CD4-positive, alpha-beta T cell treated with Interferon alpha-2 for 1 hour (primary cell): ENCODE measurements around the gene HHATL.
A peak's percentile ranks its signal among the peaks of the same experiment; 100 is the strongest.

Source experiments
- DNase-seq, 2 donors: peaks; one replicate each; pipeline ENCODE4 v3.0.0-alpha.2; 2020 to 2022

Gene HHATL

DNA sequence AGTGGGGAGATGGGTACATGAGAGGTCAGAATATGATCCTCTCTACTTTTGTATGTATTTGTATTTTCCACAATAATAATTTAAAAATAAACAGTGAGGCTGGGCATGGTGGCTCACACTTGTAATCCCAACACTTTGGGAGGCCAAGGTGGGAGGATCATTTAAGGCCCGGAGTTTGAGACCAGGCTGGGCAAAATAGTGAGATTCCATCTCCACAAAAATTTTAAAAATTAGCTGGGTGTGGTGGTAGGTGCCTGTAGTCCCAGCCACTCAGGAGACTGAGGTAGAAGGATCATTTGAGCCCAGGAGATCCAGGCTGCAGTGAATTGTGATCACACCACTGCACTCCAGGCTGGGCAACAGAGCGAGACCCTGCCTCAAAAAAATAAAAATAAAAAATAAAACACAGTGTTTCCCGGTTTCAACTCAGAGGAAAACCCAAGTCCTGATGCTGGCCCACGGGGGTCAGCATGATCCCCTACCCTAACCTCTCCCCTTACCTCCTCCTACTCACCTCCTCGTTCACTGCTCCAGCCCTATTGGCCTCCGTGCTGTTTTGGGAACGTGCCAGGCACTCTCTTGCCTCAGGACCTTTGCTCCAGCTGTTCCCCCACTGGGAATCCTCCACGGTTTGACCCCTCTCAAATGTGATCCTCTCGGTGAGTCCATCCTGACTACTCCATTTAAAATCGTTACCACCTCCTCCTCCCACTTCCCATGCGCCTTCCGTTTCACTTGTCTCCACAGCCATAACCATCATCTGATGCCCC lies 20.1 kb downstream of the HHATL start:
- DNase-seq: no peak

DNA sequence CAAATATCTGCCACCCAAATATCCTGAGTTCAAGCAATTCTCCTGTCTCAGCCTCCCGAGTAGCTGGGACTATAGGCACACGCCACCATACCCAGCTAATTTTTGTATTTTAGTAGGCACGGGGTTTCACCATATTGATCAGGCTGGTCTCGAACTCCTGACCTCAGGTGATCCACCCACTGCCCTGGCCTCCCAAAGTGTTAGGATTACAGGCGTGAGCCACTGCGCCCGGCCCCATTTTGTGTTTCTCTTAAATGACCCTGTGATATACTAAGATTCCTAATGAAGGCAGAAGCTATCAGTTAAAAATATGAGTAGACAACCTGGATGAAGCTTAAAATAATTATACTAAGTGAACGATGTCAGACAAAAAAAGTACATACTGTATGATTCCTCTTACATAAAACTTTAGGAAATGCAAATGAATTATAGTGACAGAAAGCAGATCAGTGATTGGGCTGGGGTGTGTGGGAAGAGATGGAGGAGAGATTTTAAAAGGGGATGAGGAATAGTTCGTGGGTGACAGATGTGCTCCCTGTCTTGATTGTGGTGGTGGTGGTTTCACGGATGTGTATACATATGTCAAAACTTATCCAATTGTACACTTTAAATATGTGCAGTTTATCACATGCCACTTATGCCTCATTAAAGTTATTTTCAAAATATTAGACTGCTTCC lies 21.1 kb downstream of the HHATL start:
- DNase-seq: no peak

GRCh38 chr3:42680806-42681205 lies 21.8 kb downstream of the HHATL start:
- no peak for DNase-seq

GRCh38 chr3:42680271-42680670 lies 22.3 kb downstream of the HHATL start:
- DNase-seq: no peak

- DNase-seq: no peak
Measured at GRCh38 chr3:42678447-42678846, 24.2 kb downstream of the HHATL start.

GRCh38 chr3:42675909-42676308 lies 26.7 kb downstream of the HHATL start:
- no peak for DNase-seq

DNA sequence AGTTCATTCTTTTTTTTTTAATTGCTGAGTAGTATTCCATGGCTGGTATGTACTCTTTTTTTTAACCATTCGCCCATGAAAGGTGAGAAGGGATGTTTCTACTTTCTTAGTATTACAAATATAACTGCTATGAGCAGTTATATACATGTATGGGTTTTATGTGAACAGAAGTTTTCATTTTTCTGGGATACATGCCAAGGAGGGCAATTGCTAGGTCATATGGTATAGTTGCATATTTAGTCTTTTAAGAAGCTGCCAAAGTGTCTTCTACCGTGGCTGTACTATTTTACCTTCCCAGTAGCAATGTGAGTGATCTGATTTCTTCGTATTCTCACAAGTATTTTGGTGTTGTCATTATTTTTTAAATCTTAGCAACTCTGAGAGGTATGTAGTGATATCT lies 28.5 kb downstream of the HHATL start:
- no peak for DNase-seq

DNA sequence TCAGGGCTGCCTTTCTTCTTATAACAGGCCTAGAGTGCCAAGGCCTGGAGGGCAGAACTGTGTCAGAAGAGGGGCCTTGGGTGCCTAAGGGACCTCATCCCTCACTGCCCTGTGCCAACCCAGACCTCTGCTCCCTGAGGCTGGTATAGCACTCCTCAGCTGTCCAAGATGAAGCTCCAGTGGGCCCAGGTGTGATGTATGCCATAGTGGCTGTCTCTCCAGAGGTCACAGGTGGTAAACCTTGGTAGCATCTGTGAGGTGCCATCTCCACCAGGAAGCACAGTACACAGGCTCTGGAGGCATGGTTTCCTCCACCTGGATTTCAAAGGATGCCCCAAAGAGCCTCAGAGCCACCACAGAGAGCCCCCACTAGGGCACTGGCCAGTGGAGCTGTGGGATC lies 29.5 kb downstream of the HHATL start:
- DNase-seq: no peak

DNA sequence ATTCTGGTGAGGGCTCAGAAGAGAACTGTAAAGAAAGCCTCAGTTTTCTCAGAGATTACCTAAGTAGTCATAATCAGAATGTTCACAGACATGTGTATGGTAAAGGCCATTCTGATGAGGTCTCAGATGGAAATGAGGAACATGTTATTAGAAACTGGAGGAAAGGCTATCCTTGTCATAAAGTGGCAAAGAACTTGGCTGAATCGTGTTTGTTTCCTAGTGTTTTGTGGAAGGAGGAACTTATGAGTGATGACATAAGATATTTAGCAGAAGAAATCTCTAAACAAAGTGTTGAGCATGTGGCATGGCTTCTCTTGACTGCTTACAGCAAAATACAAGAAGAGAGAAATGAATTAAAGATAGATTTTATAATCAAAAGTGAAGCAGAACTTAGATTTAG lies 30.1 kb downstream of the HHATL start:
- no peak for DNase-seq

DNA sequence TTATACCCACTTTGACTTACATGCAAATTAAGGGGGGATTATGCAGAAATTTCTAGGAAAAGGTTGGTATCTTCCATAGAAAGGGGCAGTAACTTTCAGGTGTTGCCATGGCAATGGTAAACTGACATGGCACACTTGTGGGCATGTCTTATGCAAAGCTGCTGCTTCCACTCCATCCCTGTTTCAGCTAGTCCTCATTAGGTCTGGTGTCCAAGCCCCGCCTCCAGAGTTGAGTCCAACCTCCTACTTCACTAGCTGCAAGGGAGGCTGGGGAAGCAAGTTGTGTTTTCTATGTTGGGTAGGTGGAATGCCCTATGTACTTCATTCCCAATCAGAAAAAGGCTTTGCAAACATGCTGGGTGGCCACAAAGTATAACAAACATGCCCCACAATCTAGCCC lies 31.9 kb downstream of the HHATL start:
- DNase-seq: no peak

DNA sequence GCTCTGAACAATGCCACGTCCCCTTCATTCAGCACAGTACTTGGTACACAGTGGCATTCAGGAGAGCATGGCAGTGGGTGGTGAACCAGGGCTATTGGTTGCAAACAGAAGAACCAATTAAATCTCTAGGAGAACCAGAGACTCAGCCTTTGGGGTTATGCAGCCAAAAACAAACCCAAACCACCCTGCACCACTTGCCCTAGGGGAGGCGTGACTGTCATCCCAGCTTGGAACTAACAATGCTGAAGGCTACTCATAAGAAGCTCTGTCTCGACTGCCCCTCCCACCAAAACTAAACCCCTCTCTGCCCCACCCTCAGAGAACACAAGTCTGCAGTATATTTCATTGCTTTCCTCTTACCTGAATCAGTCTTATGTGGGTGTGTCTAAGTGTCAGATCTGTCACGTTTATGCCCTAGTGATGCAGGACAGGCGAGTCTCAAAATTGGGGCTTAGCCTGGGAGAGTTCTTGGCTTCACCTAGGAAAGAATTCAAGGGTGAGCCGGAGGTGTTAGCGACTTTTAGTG lies 32.5 kb downstream of the HHATL start:
- DNase-seq: no peak

DNA sequence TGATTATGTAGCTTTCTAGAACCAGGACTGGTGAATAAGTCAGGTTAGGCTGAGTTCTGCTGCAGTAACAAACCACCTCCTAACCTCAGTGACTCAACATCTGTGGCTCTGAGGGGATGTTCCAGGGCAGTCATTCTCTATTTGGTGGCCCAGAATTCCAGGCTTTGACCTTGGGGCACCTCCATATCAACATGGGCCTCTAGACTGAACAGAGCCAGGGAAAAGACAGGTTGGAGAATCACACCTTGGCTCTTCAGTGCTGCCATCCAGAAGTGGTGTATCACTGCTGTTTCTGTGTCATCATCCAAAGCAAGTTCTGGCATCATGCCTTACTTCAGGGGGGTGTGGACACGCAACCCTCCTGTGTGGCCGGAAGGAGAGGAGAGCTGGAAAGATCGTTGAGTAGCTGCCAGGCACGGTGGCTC lies 33.8 kb downstream of the HHATL start:
- no peak for DNase-seq

- no peak for DNase-seq
Measured at GRCh38 chr3:42668413-42668760, 34.2 kb downstream of the HHATL start.

DNA sequence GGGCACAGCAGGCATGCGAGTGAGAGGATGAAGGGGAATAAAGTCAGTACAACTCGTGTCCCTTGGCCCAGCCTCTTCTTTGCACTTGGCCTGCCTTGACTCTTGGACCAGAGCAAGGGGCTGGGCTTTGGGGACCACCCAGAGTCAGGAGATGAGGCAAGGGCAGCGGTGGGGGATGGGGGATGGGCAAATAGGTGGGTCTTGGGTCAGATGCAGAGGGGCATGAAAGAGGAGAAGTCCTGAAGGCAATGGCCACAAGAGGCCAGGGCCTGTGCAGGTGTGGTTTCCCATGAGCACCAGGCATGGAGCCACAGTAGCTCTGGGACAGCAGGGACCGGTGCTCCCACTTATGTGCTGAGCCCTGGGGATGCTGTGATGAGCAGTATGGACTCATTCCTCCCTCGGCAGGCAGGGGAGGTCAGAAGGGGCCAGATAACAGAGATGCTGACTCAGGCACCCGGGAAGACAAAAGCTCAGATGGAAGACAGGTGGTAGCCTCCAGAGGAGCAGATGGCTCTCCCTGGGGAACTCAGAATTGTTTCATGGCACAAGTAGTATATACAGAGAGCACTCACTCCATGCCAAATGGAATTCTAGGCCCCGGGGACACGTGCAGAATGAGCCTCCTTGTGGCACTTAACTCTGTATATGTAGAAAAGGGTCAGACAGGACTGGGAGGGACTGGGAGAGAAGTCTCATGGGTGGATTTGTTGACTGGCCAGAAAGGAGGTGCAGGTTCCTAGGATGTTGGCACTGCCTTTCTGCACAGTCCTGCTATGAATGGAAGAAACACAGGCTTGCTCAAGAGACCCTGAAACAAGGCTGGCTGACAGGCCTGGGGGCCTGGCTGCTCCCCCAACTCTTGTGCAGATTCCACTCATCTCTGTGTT lies 34.8 kb downstream of the HHATL start:
- no peak for DNase-seq

- DNase-seq: no peak
Measured at GRCh38 chr3:42667096-42667522, 35.5 kb downstream of the HHATL start.

- no peak for DNase-seq
Measured at GRCh38 chr3:42666577-42666998, 36.0 kb downstream of the HHATL start.

DNA sequence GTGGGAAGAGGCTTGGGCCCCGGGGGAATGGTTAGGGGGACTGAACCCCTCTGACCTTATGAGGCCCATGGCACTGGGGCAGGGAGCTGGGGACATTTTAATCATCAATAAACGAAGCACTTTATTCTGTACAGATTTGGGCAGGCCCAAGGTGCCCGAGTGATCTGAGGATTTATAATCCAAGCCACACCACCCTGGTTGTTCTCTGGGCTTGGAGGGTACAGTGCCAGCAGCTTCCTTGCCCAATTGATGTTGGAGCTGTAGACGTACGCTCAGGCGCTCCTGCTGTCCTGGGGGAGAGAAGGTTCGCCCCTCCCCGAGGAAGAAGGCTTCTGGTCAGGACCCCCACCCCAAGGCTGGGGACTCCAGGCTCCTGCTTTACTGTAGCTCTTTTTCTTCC lies 36.6 kb downstream of the HHATL start:
- DNase-seq: no peak

DNA sequence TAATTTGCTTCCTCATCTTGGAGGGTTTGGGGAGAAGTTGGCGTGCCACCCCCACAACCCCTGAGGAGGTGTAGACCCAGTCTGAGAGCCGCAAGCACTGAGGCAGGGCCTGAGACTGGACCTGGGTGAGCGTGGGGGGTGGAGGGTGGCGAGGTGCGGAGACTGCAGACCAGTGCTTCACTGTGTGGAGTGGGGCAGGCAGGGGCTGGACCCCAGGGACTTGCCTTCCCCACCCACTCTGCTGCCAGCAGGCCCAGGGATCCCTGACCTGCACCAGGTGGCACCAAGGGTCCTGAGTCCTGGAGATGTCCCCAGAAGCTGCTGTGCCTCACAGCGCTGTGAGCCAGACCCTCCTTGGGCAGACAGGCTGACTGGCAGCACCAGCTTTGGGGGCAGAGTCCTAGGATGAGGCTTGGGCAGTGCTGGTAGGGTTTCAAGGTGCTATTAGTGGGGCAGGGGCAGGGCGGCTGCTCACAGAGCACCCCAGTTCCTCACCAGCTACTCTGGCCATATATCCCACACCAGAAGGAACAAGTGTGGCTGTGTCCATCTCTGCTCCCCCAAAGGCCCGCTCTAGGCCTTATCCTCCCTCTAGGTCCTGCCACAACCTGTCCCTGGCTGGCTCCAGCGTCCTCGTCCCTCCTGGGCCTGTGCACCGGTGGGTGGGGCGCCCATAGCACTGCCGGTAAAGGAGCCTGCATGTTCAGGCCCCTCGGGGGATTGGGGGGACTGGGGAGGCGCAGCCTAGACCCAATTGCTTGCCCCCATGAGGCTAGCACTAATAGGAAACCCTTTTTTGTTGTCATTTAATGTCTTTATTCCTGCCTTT lies 37.3 kb downstream of the HHATL start:
- no peak for DNase-seq

- no peak for DNase-seq
Measured at GRCh38 chr3:42664438-42664803, 38.2 kb downstream of the HHATL start.

DNA sequence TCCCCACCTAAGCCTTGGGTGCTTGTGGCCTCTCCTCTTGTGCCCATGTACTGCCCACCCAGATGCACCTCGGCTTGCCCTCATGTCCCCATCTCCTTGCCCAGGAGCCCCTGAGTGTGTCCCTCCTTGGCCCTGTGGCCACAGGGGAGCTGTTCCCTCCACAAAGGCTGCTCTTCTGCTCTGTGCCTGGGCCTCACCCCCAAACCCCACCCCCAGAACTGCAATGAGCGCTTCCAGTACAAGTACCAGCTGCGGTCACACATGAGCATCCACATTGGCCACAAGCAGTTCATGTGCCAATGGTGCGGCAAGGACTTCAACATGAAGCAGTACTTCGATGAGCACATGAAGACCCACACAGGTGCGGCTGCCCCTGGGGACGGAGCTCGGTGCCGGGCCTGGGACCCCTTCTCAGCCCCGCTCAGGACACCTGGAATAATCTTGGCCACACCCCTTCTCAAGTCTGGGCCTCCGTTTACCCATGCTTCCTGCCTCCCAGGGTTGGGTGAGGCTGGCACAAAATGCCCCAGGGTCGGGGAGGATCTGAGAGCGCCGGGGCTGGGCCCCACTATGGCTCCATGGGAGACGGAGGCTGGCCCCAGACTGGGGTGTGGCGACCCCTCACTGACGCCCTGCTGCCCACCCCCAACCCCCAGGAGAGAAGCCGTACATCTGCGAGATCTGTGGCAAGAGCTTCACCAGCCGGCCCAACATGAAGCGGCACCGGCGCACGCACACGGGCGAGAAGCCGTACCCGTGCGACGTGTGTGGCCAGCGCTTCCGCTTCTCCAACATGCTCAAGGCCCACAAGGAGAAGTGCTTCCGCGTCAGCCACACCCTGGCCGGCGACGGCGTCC lies 38.8 kb downstream of the HHATL start:
- peak in 1 of 2 donors; percentile 34 for DNase-seq

DNA sequence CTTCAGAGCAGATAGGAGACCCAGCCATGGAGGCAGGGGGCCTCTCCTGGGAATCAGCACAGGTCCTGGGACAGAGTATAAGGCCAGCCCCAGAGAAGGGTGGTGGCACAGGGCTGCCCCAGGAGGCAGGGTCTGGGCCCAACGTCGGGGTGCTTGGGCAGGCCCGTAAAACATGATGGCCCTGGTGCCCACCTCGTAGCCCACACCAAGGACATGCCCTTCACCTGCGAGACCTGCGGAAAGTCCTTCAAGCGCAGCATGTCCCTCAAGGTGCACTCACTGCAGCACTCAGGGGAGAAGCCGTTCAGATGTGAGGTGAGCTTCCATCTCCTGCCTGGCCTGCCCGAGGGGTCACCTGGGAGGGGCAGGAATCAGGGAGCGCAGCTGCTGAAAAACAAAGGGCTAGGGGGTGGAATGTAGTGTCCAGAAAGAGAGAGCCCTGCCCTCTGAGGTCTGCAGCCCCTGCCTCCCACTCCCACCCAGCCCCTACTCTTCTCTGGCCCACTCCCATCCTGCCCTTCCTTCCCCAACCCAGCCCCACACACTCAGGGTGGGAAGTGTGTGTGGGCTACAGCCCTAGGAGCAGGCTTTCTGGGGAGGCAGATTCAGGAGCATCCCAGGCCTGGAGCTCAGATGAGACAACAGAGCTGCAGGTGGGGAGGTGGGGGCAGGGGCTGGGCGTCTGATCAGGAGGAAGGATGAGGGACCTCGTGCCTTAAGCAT lies 39.6 kb downstream of the HHATL start:
- no peak for DNase-seq
